ENCODE measurements around the gene PMFBP1. TPM values are rescaled to one million over a fixed set of nuclear protein-coding genes. Genes with fewer than 3 reads are reported as not detected.

The PMFBP1 gene
- total RNA-seq, 1 experiment from 2014 or later = 0.55 TPM

GRCh38 chr16:72124148-72124547 lies 47.8 kb downstream of the PMFBP1 start:
- Histone ChIP-seq H3K27me3 (ENCODE audit: insufficient read depth, low read depth) (peaks cover 13% of the 10 kb centered on the region), H3F3A (ENCODE audit: insufficient read depth, low read depth) (no peaks in the 10 kb centered on the region), H2AFZ (no peak overlapping the region), H4K20me1 (ENCODE audit: insufficient read depth) (no peaks in the 10 kb centered on the region), H3K27ac (no peak overlapping the region), H3K36me3 (ENCODE audit: low read depth) (no peaks in the 10 kb centered on the region), H3K4me2 (no peak overlapping the region), H3K4me3 (no peak overlapping the region), H3K79me2 (ENCODE audit: low read depth) (no peaks in the 10 kb centered on the region), H3K9me2 (ENCODE audit: insufficient read depth) (no peaks in the 10 kb centered on the region), H3K9me3 (ENCODE audit: insufficient read depth, low read depth) (no peaks in the 10 kb centered on the region), H3K4me1 (replicated peaks; ENCODE audit: insufficient read depth) (no peaks in the 10 kb centered on the region)
- intact Hi-C loops (cut with micrococcal nuclease; ENCODE audit: unreplicated experiment) = loop anchor here (2.0 kb wide), 1 partner anchor 343 kb away; no protein-coding TSS in a partner anchor
- no TSS peak for BruUV-seq (replicated peaks)
- ChIA-PET CTCF (no interaction called here), POLR2A (ENCODE audit: unreplicated experiment) (no interaction called here)
- TF ChIP-seq CTCF (conservative IDR thresholded peaks at IDR 0.05) = no peak
- TF ChIP-seq EZH2 (IDR thresholded peaks at IDR 0.05; ENCODE audit: low read depth) = no peak
- DNase-seq = no peak

- intact Hi-C loops (cut with micrococcal nuclease; ENCODE audit: unreplicated experiment) = no loop called here
- H3K9me2 ChIP-seq (ENCODE audit: insufficient read depth) = no peaks in the 10 kb centered on the region
- no peak overlapping the region for H3K4me3 ChIP-seq
- ChIA-PET CTCF (no interaction called here), POLR2A (ENCODE audit: unreplicated experiment) (no interaction called here)
- H2AFZ ChIP-seq = 0 out of 2 replicates have a peak overlapping the region, but pooled peaks have one; percentile 16
- no peaks in the 10 kb centered on the region for H3K79me2 ChIP-seq (ENCODE audit: low read depth)
- no peaks in the 10 kb centered on the region for H3K36me3 ChIP-seq (ENCODE audit: low read depth)
- TF ChIP-seq CTCF (conservative IDR thresholded peaks at IDR 0.05) = no peak
- no peak for TF ChIP-seq EZH2 (IDR thresholded peaks at IDR 0.05; ENCODE audit: low read depth)
- H4K20me1 ChIP-seq (ENCODE audit: insufficient read depth) = no peaks in the 10 kb centered on the region
- no peaks in the 10 kb centered on the region for H3F3A ChIP-seq (ENCODE audit: insufficient read depth, low read depth)
- H3K27ac ChIP-seq = no peak overlapping the region
- no peaks in the 10 kb centered on the region for H3K4me1 ChIP-seq (replicated peaks; ENCODE audit: insufficient read depth)
- H3K27me3 ChIP-seq (ENCODE audit: insufficient read depth, low read depth) = peaks cover 6% of the 10 kb centered on the region
- DNase-seq = no peak
- no peak overlapping the region for H3K4me2 ChIP-seq
- H3K9me3 ChIP-seq (ENCODE audit: insufficient read depth, low read depth) = no peaks in the 10 kb centered on the region
- BruUV-seq (replicated peaks) = no TSS peak
Measured at GRCh38 chr16:72123426-72123825, 48.5 kb downstream of the PMFBP1 start.

GRCh38 chr16:72122916-72123315 lies 49.0 kb downstream of the PMFBP1 start:
- POLR2A ChIA-PET (ENCODE audit: unreplicated experiment) = no interaction called here
- H3K4me2 ChIP-seq = no peak overlapping the region
- H3F3A ChIP-seq (ENCODE audit: insufficient read depth, low read depth) = no peaks in the 10 kb centered on the region
- no peak overlapping the region for H3K4me3 ChIP-seq
- no peaks in the 10 kb centered on the region for H3K36me3 ChIP-seq (ENCODE audit: low read depth)
- H3K79me2 ChIP-seq (ENCODE audit: low read depth) = no peaks in the 10 kb centered on the region
- no peaks in the 10 kb centered on the region for H4K20me1 ChIP-seq (ENCODE audit: insufficient read depth)
- H3K9me3 ChIP-seq (ENCODE audit: insufficient read depth, low read depth) = no peaks in the 10 kb centered on the region
- H3K9me2 ChIP-seq (ENCODE audit: insufficient read depth) = no peaks in the 10 kb centered on the region
- BruUV-seq (replicated peaks) = no TSS peak
- intact Hi-C loops (cut with micrococcal nuclease; ENCODE audit: unreplicated experiment) = no loop called here
- no peak for DNase-seq
- CTCF ChIA-PET = no interaction called here
- TF ChIP-seq CTCF (conservative IDR thresholded peaks at IDR 0.05) (no peak), EZH2 (IDR thresholded peaks at IDR 0.05; ENCODE audit: low read depth) (no peak)
- H3K27ac ChIP-seq = no peak overlapping the region
- peaks cover 1% of the 10 kb centered on the region; the same call in 1 of the 2 replicates for H3K27me3 ChIP-seq (ENCODE audit: insufficient read depth, low read depth)
- no peak overlapping the region for H2AFZ ChIP-seq
- H3K4me1 ChIP-seq (replicated peaks; ENCODE audit: insufficient read depth) = no peaks in the 10 kb centered on the region

Data from PC-9 (cell line).